T-cell (primary cell): ENCODE data around the gene CAMKK1. TPM values are rescaled to one million over a fixed set of nuclear protein-coding genes. Genes with fewer than 3 reads are reported as not detected.

ENCODE experiments used
- ATAC-seq, 4 experiments: fragments of 200-7000 bp in 3 of 4; fragments of 150-1000 bp in 1 of 4; cut with Tn5 transposase; replicated peaks in 1 of 4; 1 replicate in 3 of 4; 2 replicates in 1 of 4; pipeline ENCODE4 v1.10.0; 2021; ENCODE audit warnings: moderate library complexity in 3 of 4, mild to moderate bottlenecking in 2 of 4, moderate number of reproducible peaks in 1 of 4
- CTCF ChIA-PET, 2 donors: fragments of 300-600 bp; sonication (Branson Sonifier 250); formaldehyde crosslinking; loops; one replicate each; lab custom pipeline; 2022; ENCODE audit warnings: antibody characterized with exemption in 2 of 2; lab: Charles Lee
- POLR2A ChIA-PET, 2 donors: fragments of 300-600 bp; sonication (Branson Sonifier 250); formaldehyde crosslinking; loops; one replicate each; lab custom pipeline; 2022; ENCODE audit warnings: antibody characterized with exemption in 2 of 2; lab: Charles Lee
- DNase-seq, 35 experiments: peaks; one replicate each; pipeline versions ENCODE4 v3.0.0 to v3.0.0-alpha.2; 2013 to 2023
- H3K27ac ChIP-seq: one replicate; pipeline ENCODE4 v1.5.1; 2013; ENCODE audit warnings: low read length
- H3K27me3 ChIP-seq, 2 experiments: replicated peaks in 1 of 2; 1 replicate in 1 of 2; 2 replicates in 1 of 2; pipeline versions ENCODE4 v1.6.1 to v1.7.0; 2013; ENCODE audit warnings: low read length in 1 of 2, mixed read lengths in 1 of 2; ENCODE audit not compliant: control insufficient read depth in 2 of 2, insufficient read depth in 2 of 2; ENCODE audit errors: extremely low read depth in 1 of 2
- H3K36me3 ChIP-seq, 2 donors: 1 replicate in 1 of 2; 2 replicates in 1 of 2; pipeline versions ENCODE4 v1.6.1 to v1.7.0; 2013; ENCODE audit warnings: low read length in 1 of 2; ENCODE audit not compliant: control insufficient read depth in 2 of 2, insufficient read depth in 1 of 2; ENCODE audit errors: extremely low read depth in 1 of 2
- H3K4me1 ChIP-seq, 2 experiments: 1 replicate in 1 of 2; 2 replicates in 1 of 2; pipeline versions ENCODE4 v1.6.1 to v1.7.0; 2013; ENCODE audit warnings: low read length in 2 of 2, mixed read lengths in 1 of 2; ENCODE audit not compliant: insufficient read depth in 2 of 2, control insufficient read depth in 1 of 2; ENCODE audit errors: extremely low read depth in 1 of 2
- H3K4me3 ChIP-seq, 2 donors: 1 replicate in 1 of 2; 2 replicates in 1 of 2; pipeline versions ENCODE4 v1.5.1 to v1.7.0; 2013; ENCODE audit warnings: mild to moderate bottlenecking in 2 of 2, low read length in 1 of 2, moderate library complexity in 1 of 2; ENCODE audit not compliant: control insufficient read depth in 1 of 2; ENCODE audit errors: extremely low read depth in 1 of 2
- H3K9me3 ChIP-seq: 2 replicates; pipeline ENCODE4 v1.7.0; 2013
- H3K27ac Mint-ChIP-seq, 2 donors: one replicate each; pipeline ENCODE4 v1.8.0; 2020 to 2021; ENCODE audit warnings: mild to moderate bottlenecking in 2 of 2, mixed read lengths in 2 of 2
- H3K27me3 Mint-ChIP-seq, 2 donors: one replicate each; pipeline ENCODE4 v1.8.0; 2021 to 2022; ENCODE audit warnings: mixed read lengths in 2 of 2
- H3K36me3 Mint-ChIP-seq: one replicate; pipeline ENCODE4 v1.8.0; 2021; ENCODE audit warnings: mixed read lengths
- H3K4me1 Mint-ChIP-seq, 3 donors: one replicate each; pipeline ENCODE4 v1.8.0; 2020 to 2022; ENCODE audit warnings: mixed read lengths in 3 of 3, mild to moderate bottlenecking in 1 of 3
- H3K4me3 Mint-ChIP-seq, 3 donors: one replicate each; pipeline ENCODE4 v1.8.0; 2020 to 2022; ENCODE audit warnings: mild to moderate bottlenecking in 3 of 3, mixed read lengths in 3 of 3, moderate library complexity in 3 of 3
- H3K9me3 Mint-ChIP-seq, 3 donors: one replicate each; pipeline ENCODE4 v1.8.0; 2020 to 2022; ENCODE audit warnings: mixed read lengths in 3 of 3
- WGBS: methylation state at CpG from one replicate; pipeline ENCODE4 v1.1.5; 2013; ENCODE audit warnings: missing lambda C conversion rate; ENCODE audit not compliant: insufficient coverage; 5-methylcytosine and 5-hydroxymethylcytosine counted together
- total RNA-seq, 35 experiments: library from RNA in 6 of 35; stranded (reverse) in 6 of 35; fragments of 120-200 nt in 1 of 35; gene quantifications; one replicate each; pipeline versions ENCODE4 v1.2.1 to v1.2.4 and lab custom pipeline; 2013 to 2026

The CAMKK1 gene
- total RNA-seq, 5 donors from 2014 or later (not counting 1 experiment from before 2014, with no cell fraction given) = 5.3 to 11.0 (median 6.0) TPM

DNA sequence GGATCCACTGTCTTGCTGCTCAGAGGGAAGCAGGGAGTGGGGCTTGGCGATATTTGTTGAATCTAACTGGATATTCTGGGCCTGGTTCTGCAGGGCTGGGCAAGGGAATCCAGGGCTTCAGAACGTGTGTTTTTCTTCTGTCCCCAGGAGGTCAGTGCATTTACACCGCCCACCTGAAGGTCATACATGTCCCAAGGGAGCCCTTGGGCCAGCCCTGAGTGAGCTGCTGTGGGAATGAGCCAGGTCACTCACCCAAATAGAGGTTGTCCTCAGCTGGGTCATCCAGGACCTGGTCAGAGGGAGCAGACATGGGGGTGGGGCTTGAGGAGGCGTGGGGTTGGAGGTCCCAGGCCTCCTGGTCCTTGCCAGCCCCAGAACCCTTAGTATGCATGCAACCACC is 10.6 kb downstream of the CAMKK1 start:
- Mint-ChIP-seq H3K27me3 (no peaks in the 10 kb centered on the region), H3K27ac (no peak overlapping the region), H3K9me3 (no peaks in the 10 kb centered on the region), H3K4me1 (peaks cover 13 to 17% (median 14%) of the 10 kb centered on the region in 3 donors), H3K36me3 (peaks cover 12% of the 10 kb centered on the region), H3K4me3 (no peak overlapping the region)
- ChIA-PET POLR2A (no interaction called here), CTCF (no interaction called here)
- Histone ChIP-seq H3K9me3 (no peaks in the 10 kb centered on the region), H3K4me1 (peaks cover 7 to 17% of the 10 kb centered on the region in 2 experiments), H3K4me3 (no peak overlapping the region), H3K36me3 (peaks cover 4 to 19% of the 10 kb centered on the region in 2 donors), H3K27me3 (no peaks in the 10 kb centered on the region), H3K27ac (no peak overlapping the region)
- DNase-seq = no peak
- 82% methylated on average over 2 of the region's 4 CpGs for WGBS
- no peak for ATAC-seq

DNA sequence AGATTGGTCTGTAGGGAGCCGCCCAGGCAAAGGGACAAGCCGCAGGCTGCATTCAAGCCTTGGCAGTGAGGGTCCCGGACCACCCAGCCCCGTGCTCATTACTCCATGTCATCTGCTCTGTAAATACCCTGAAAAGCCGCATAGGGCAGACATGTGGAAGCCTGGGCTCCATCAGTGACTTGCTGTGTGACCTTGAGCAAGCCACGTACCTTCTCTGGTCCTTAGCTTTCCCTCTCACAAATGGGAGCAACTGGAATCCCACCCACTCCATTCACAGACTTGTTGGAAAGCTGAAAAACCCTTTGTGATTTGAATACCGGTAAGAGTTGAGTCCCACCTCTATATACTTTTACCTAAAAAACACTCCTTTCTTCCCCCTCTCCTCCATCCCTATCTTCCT is 11.9 kb downstream of the CAMKK1 start:
- ATAC-seq (no peak), DNase-seq (no peak)
- CTCF ChIA-PET = no interaction called here

DNA sequence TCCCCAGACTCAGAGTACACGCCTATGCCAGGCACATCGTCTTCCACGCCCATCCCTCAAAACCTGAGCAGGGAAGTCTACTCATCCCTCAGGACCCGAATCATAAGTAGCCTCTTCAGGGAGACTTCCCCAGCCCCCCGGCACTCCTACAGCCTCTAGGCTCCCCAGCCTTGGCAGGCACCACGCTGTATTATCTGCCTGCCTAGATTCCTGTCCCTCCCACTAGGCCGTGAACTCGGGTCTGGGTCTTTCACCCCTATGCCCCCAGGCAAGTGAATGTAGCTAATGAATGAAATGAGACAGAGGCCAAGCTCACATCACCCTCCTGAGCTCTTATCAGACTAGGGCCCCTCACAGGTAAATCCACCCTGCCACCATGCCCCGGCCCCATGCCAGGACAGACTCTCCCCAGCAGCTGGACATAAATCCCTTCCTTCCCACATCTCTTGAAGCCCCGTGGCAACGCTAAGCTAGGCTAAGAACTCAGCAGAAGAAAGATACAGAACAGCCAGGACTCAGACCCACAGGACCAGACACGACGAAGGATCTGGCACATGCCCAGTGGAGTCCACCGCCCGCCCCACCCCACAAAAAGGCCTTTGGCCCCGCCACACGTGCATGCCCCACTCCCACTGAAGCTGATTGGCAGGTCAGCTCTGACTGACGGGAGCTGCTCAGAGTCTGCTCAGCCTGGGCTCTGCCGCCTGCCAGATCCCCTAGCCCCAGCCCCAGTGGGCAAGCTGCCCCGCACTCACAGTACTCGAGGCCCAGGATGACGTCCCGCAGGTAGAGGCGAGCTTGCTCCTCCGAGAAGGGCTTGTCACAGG is 13.0 kb downstream of the CAMKK1 start:
- Mint-ChIP-seq H3K4me3 (no peak overlapping the region), H3K4me1 (peaks cover 0 to under 1% (median 0%) of the 10 kb centered on the region in 3 donors), H3K36me3 (peaks cover 18% of the 10 kb centered on the region), H3K27ac (peak overlapping the region in 1 of 2 donors; percentile 28), H3K27me3 (no peaks in the 10 kb centered on the region), H3K9me3 (no peaks in the 10 kb centered on the region)
- Histone ChIP-seq H3K27me3 (no peaks in the 10 kb centered on the region), H3K9me3 (no peaks in the 10 kb centered on the region), H3K27ac (no peak overlapping the region), H3K4me3 (no peak overlapping the region), H3K36me3 (peaks cover 2 to 17% of the 10 kb centered on the region in 2 donors), H3K4me1 (no peaks in the 10 kb centered on the region)
- DNase-seq = no peak
- CTCF ChIA-PET = interaction anchor here in 1 of 2 donors (0.6 kb wide), 1 partner anchor 36 kb away, joined by 7 read pairs; no protein-coding TSS in a partner anchor
- POLR2A ChIA-PET = no interaction called here
- ATAC-seq = no peak
- 96% methylated on average over 22 of the region's 25 CpGs for WGBS

More for the DNA sequence above, 11.9 kb downstream of the CAMKK1 start:
- H3K4me1 Mint-ChIP-seq = peaks cover under 1 to 4% (median under 1%) of the 10 kb centered on the region in 3 donors
- H3K27me3 Mint-ChIP-seq = no peaks in the 10 kb centered on the region
- Histone ChIP-seq H3K27me3 (no peaks in the 10 kb centered on the region), H3K27ac (no peak overlapping the region), H3K4me3 (no peak overlapping the region), H3K4me1 (peaks cover 0 to 4% of the 10 kb centered on the region in 2 experiments), H3K36me3 (peaks cover 4 to 19% of the 10 kb centered on the region in 2 donors), H3K9me3 (no peaks in the 10 kb centered on the region)
- H3K4me3 Mint-ChIP-seq = no peak overlapping the region
- POLR2A ChIA-PET = no interaction called here
- peaks cover 12% of the 10 kb centered on the region for H3K36me3 Mint-ChIP-seq
- WGBS = 87% methylated on average over 7 of the region's 7 CpGs
- H3K27ac Mint-ChIP-seq = no peak overlapping the region
- no peaks in the 10 kb centered on the region for H3K9me3 Mint-ChIP-seq

DNA sequence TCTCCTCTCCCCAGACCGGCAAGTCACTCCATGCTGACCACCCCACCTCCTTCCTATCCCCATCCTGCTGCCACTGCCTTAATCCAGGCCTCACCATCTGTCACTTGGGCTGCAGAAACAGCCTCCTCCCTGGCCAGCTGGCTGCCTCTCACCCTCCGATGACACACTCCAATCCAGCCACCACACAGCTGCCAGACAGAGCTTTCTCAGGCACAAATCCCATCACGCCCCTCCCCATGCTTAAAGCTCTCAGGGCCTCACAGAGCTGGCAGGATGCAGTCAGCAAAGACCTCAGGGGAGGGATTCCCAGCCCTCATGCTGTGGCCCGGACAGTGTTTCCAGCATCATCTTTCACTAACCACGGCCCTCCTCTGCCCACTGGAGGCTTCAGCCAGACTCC is 13.7 kb downstream of the CAMKK1 start:
- Histone ChIP-seq H3K27me3 (no peaks in the 10 kb centered on the region), H3K27ac (no peak overlapping the region), H3K9me3 (no peaks in the 10 kb centered on the region), H3K4me3 (no peak overlapping the region), H3K36me3 (peaks cover 0 to 14% of the 10 kb centered on the region in 2 donors), H3K4me1 (no peaks in the 10 kb centered on the region)
- Mint-ChIP-seq H3K27ac (peak overlapping the region in 1 of 2 donors; percentile 28), H3K27me3 (no peaks in the 10 kb centered on the region), H3K36me3 (peaks cover 18% of the 10 kb centered on the region), H3K9me3 (no peaks in the 10 kb centered on the region), H3K4me3 (no peak overlapping the region), H3K4me1 (no peaks in the 10 kb centered on the region)
- ATAC-seq (no peak), DNase-seq (no peak)
- ChIA-PET CTCF (no interaction called here), POLR2A (no interaction called here)
- WGBS = 69% methylated on average over 4 of the region's 5 CpGs

DNA sequence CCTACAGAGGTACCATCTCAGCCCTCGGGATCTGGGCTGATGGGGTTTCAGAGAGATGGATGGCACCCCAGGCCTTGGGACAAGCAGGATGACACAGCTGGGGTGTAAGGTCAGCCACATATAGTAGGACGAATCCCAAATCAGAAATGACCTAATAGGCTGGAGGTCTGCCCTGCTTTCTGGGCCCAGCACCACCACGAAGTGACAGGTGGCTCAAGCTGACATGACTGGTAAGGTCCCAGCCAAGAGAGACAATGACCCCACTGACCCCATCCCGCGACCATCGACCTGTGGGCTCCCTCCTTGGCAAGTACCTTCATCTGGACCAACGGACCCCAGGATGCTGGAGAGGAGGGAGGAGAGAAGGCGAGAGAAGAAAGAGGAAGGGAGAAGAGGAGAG is 15.6 kb downstream of the CAMKK1 start:
- Histone ChIP-seq H3K4me3 (no peak overlapping the region), H3K9me3 (no peaks in the 10 kb centered on the region), H3K36me3 (peaks cover 4 to 11% of the 10 kb centered on the region in 2 donors), H3K27me3 (no peaks in the 10 kb centered on the region), H3K4me1 (no peaks in the 10 kb centered on the region), H3K27ac (no peak overlapping the region)
- ChIA-PET POLR2A (no interaction called here), CTCF (interaction anchor here in 1 of 2 donors (0.6 kb wide), 1 partner anchor 220 kb away, joined by 7 read pairs; no protein-coding TSS in a partner anchor)
- Mint-ChIP-seq H3K36me3 (peaks cover 22% of the 10 kb centered on the region), H3K27me3 (no peaks in the 10 kb centered on the region), H3K4me3 (no peak overlapping the region), H3K27ac (no peak overlapping the region), H3K9me3 (no peaks in the 10 kb centered on the region), H3K4me1 (no peaks in the 10 kb centered on the region)
- no peak for DNase-seq
- ATAC-seq = no peak
- WGBS = 88% methylated on average over 5 of the region's 8 CpGs

DNA sequence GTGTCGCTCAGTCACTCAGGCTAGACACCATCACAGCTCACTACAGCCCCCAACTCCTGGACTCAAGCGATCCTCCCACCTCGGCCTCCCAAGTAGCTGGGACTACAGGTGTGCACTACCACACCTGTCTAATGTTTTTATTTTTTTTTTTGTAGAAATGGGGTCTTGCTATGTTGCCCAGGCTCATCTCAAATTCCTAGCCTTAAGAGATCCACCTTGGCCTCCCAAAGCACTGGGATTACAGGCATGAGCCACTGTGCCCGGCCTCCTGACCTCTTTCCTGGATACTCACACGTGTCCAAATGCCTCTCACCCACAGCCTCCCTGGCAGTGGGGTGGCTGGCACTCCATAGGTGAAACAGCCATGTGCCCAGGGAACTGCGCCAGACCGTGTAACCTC is 17.5 kb downstream of the CAMKK1 start:
- ChIA-PET POLR2A (no interaction called here), CTCF (no interaction called here)
- Mint-ChIP-seq H3K27ac (no peak overlapping the region), H3K36me3 (peaks cover 22% of the 10 kb centered on the region), H3K4me1 (peaks cover 2 to 5% (median 4%) of the 10 kb centered on the region in 3 donors), H3K27me3 (no peaks in the 10 kb centered on the region), H3K9me3 (no peaks in the 10 kb centered on the region), H3K4me3 (no peak overlapping the region)
- H3K27me3 ChIP-seq = no peaks in the 10 kb centered on the region
- ATAC-seq (no peak), DNase-seq (no peak)
- H3K9me3 ChIP-seq = no peaks in the 10 kb centered on the region
- peaks cover 5 to 13% of the 10 kb centered on the region in 2 donors for H3K36me3 ChIP-seq
- peaks cover 0 to 6% of the 10 kb centered on the region in 2 experiments for H3K4me1 ChIP-seq
- no peak overlapping the region for H3K4me3 ChIP-seq
- no peak overlapping the region for H3K27ac ChIP-seq
- WGBS = 90% methylated on average over 3 of the region's 7 CpGs
